ENCODE data around the gene PEPD.

PEPD gene

GRCh38 chr19:33363476-33363875 is 158.1 kb downstream of the PEPD start:
- DNase-seq (ENCODE audit: low spot score) = no peak
- FAIRE-seq = no peak

- no peak for DNase-seq (ENCODE audit: low spot score)
- no peak for FAIRE-seq
Measured at GRCh38 chr19:33362508-33363228, 158.9 kb downstream of the PEPD start.

GRCh38 chr19:33359581-33359980 is 162.0 kb downstream of the PEPD start:
- DNase-seq (ENCODE audit: low spot score) = no peak
- no peak for FAIRE-seq

GRCh38 chr19:33358408-33358807 is 163.2 kb downstream of the PEPD start:
- DNase-seq (ENCODE audit: low spot score) (no peak), FAIRE-seq (no peak)

GRCh38 chr19:33357556-33357955 is 164.0 kb downstream of the PEPD start:
- DNase-seq (ENCODE audit: low spot score) (no peak), FAIRE-seq (no peak)

- FAIRE-seq = no peak
- DNase-seq (ENCODE audit: low spot score) = no peak
Measured at GRCh38 chr19:33355535-33355934, 166.1 kb downstream of the PEPD start.

- FAIRE-seq (no peak), DNase-seq (ENCODE audit: low spot score) (peak; percentile 38)
Measured at GRCh38 chr19:33350538-33351309, 170.9 kb downstream of the PEPD start.

- FAIRE-seq (no peak), DNase-seq (ENCODE audit: low spot score) (no peak)
Measured at GRCh38 chr19:33349319-33350289, 172.0 kb downstream of the PEPD start.

- FAIRE-seq = no peak
- no peak for DNase-seq (ENCODE audit: low spot score)
Measured at GRCh38 chr19:33348301-33349010, 173.1 kb downstream of the PEPD start.

- no peak for FAIRE-seq
Measured at GRCh38 chr19:33347300-33347699, 174.3 kb downstream of the PEPD start.

GRCh38 chr19:33346665-33347064 is 174.9 kb downstream of the PEPD start:
- FAIRE-seq (no peak), DNase-seq (ENCODE audit: low spot score) (no peak)

More at GRCh38 chr19:33347300-33347699, 174.3 kb downstream of the PEPD start:
- DNase-seq (ENCODE audit: low spot score) = no peak

- DNase-seq (ENCODE audit: low spot score) (no peak), FAIRE-seq (no peak)
Measured at GRCh38 chr19:33345163-33345562, 176.4 kb downstream of the PEPD start.

- DNase-seq (ENCODE audit: low spot score) = no peak
- FAIRE-seq = no peak
Measured at GRCh38 chr19:33344573-33344925, 177.0 kb downstream of the PEPD start.

GRCh38 chr19:33343859-33344572 is 177.6 kb downstream of the PEPD start:
- no peak for FAIRE-seq
- DNase-seq (ENCODE audit: low spot score) = no peak

- no peak for DNase-seq (ENCODE audit: low spot score)
- FAIRE-seq = no peak
Measured at GRCh38 chr19:33343301-33343700, 178.3 kb downstream of the PEPD start.

- FAIRE-seq = no peak
Measured at GRCh38 chr19:33340991-33341390, 180.6 kb downstream of the PEPD start.

GRCh38 chr19:33339016-33339984 is 182.3 kb downstream of the PEPD start:
- DNase-seq (ENCODE audit: low spot score) = peak; percentile 73
- FAIRE-seq = peak; percentile 32

More at GRCh38 chr19:33340991-33341390, 180.6 kb downstream of the PEPD start:
- DNase-seq (ENCODE audit: low spot score) = no peak
